HG03108 (cell line): ENCODE data around the gene FABP3.

Experiments
- ATAC-seq: cut with Tn5 transposase; IDR thresholded peaks from one replicate; pipeline ENCODE4 v1.9.1; 2021; ENCODE audit warnings: moderate library complexity; ENCODE audit not compliant: unreplicated experiment

The FABP3 gene

GRCh38 chr1:31324093-31324492, 48.8 kb downstream of the FABP3 start:
- no peak for ATAC-seq

DNA sequence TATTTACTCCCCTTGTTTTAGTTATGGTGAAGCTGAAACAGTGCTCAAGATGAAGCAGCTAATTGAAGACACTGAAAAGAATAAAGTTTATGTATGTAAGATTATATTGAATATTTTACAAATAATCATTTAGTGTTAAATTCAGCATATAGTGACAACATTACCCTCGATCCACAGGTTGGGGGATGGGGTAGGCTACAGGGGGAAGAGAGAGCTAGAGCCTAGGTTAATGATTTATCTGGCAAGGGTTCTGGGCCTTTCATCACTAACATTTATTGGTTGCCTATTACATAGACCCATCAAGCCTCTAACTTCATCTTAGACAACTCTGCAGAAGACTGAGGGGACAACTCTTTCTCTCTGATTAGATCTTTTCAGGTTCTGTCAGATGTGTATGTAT, 54.7 kb downstream of the FABP3 start:
- no peak for ATAC-seq

DNA sequence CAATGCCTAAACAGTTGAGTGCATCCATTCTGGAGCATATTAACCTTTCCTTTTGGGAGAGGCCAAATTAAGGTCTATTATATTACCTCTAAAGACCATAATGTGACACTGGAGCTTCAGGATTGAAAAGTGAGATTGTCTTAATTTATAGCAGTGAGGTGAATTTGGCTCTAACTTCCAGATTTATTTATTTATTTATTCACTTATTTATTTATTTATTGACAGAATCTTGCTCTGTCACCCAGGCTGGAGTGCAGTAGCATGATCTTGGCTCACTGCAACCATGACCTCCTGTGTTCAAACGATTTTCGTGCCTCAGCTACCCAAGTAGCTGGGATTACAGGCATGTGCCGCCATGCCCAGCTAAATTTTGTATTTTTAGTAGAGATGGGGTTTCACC, 57.0 kb downstream of the FABP3 start:
- ATAC-seq, result no peak
